ENCODE measurements around the gene AHSA1. TPM values are rescaled to one million over a fixed set of nuclear protein-coding genes. Genes with fewer than 3 reads are reported as not detected.

The AHSA1 gene
- total and polyA plus RNA-seq, 2 experiments from 2014 or later: 126 to 127 TPM

- H3K4me3 ChIP-seq: no peak overlapping the region
- no peaks in the 10 kb centered on the region for H3K79me2 ChIP-seq
- H3K9me2 ChIP-seq (replicated peaks; ENCODE audit: insufficient read depth): no peaks in the 10 kb centered on the region
- H4K20me1 ChIP-seq (ENCODE audit: insufficient read depth, poor library complexity, severe bottlenecking): no peaks in the 10 kb centered on the region
- H3K27me3 ChIP-seq: no peaks in the 10 kb centered on the region
- H3K4me1 ChIP-seq (ENCODE audit: insufficient read depth): no peaks in the 10 kb centered on the region
- H3K9me3 ChIP-seq (ENCODE audit: low read depth): no peaks in the 10 kb centered on the region
- no peak for DNase-seq (ENCODE audit: low spot score)
- H2AFZ ChIP-seq: no peak overlapping the region
- 89% methylated on average over 7 of the region's 7 CpGs for WGBS (ENCODE audit: low lambda C conversion rate, missing lambda C conversion rate)
- H3K27ac ChIP-seq: no peak overlapping the region
- no peaks in the 10 kb centered on the region for H3K36me3 ChIP-seq (replicated peaks; ENCODE audit: insufficient read depth, low read depth)
- TF ChIP-seq, protein P1, sequence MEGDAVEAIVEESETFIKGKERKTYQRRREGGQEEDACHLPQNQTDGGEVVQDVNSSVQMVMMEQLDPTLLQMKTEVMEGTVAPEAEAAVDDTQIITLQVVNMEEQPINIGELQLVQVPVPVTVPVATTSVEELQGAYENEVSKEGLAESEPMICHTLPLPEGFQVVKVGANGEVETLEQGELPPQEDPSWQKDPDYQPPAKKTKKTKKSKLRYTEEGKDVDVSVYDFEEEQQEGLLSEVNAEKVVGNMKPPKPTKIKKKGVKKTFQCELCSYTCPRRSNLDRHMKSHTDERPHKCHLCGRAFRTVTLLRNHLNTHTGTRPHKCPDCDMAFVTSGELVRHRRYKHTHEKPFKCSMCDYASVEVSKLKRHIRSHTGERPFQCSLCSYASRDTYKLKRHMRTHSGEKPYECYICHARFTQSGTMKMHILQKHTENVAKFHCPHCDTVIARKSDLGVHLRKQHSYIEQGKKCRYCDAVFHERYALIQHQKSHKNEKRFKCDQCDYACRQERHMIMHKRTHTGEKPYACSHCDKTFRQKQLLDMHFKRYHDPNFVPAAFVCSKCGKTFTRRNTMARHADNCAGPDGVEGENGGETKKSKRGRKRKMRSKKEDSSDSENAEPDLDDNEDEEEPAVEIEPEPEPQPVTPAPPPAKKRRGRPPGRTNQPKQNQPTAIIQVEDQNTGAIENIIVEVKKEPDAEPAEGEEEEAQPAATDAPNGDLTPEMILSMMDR (IDR thresholded peaks at IDR 0.05; ENCODE audit: poor library complexity): no peak
- TF ChIP-seq EZH2 (IDR thresholded peaks at IDR 0.05; ENCODE audit: borderline replicate concordance): no peak
- TF ChIP-seq EZH2phosphoT487 (IDR thresholded peaks at IDR 0.05; ENCODE audit: low read depth, severe bottlenecking, unreplicated experiment): no peak
- H3K4me2 ChIP-seq: no peak overlapping the region
These were observed 28.2 kb downstream of the AHSA1 start for GRCh38 chr14:77485901-77486678.

GRCh38 chr14:77488558-77488957 is 30.7 kb downstream of the AHSA1 start:
- H3K36me3 ChIP-seq (replicated peaks; ENCODE audit: insufficient read depth, low read depth): no peaks in the 10 kb centered on the region
- DNase-seq (ENCODE audit: low spot score): no peak
- no peaks in the 10 kb centered on the region for H3K9me2 ChIP-seq (replicated peaks; ENCODE audit: insufficient read depth)
- TF ChIP-seq EZH2 (IDR thresholded peaks at IDR 0.05; ENCODE audit: borderline replicate concordance) (no peak), EZH2phosphoT487 (IDR thresholded peaks at IDR 0.05; ENCODE audit: low read depth, severe bottlenecking, unreplicated experiment) (no peak)
- TF ChIP-seq, protein P1 (IDR thresholded peaks at IDR 0.05; ENCODE audit: poor library complexity): no peak
- no peaks in the 10 kb centered on the region for H3K27me3 ChIP-seq
- H2AFZ ChIP-seq: no peak overlapping the region
- no peaks in the 10 kb centered on the region for H3K9me3 ChIP-seq (ENCODE audit: low read depth)
- no peaks in the 10 kb centered on the region for H4K20me1 ChIP-seq (ENCODE audit: insufficient read depth, poor library complexity, severe bottlenecking)
- H3K4me3 ChIP-seq: no peak overlapping the region
- H3K4me1 ChIP-seq (ENCODE audit: insufficient read depth): no peaks in the 10 kb centered on the region
- H3K79me2 ChIP-seq: no peaks in the 10 kb centered on the region
- no peak overlapping the region for H3K27ac ChIP-seq
- H3K4me2 ChIP-seq: no peak overlapping the region
- WGBS (ENCODE audit: low lambda C conversion rate, missing lambda C conversion rate): 87% methylated on average over 7 of the region's 7 CpGs

DNA sequence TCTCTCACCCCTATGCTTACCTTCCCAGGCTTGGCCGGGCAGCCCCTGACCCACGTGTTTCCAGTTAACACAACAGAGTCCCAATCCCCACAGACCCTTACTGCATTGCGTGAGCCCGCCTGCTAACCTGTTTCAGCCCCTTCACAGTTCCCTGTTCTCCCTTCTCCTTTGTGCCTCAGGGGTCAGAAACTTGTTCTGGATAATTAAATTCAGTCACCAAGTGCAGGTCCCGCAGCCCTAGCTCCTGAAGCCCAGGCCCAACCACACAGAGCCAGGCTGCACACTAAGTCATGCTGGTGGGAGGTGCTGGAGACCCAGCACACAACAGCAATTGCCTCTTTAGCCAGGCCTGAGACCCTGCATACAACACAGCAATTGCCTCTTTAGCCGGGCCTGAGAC is 31.1 kb downstream of the AHSA1 start:
- Histone ChIP-seq H3K27ac (no peak overlapping the region), H4K20me1 (ENCODE audit: insufficient read depth, poor library complexity, severe bottlenecking) (no peaks in the 10 kb centered on the region), H3K4me3 (no peak overlapping the region), H3K9me2 (replicated peaks; ENCODE audit: insufficient read depth) (no peaks in the 10 kb centered on the region), H2AFZ (no peak overlapping the region), H3K36me3 (replicated peaks; ENCODE audit: insufficient read depth, low read depth) (no peaks in the 10 kb centered on the region), H3K79me2 (no peaks in the 10 kb centered on the region), H3K4me2 (no peak overlapping the region), H3K9me3 (ENCODE audit: low read depth) (no peaks in the 10 kb centered on the region), H3K27me3 (no peaks in the 10 kb centered on the region), H3K4me1 (ENCODE audit: insufficient read depth) (no peaks in the 10 kb centered on the region)
- no peak for TF ChIP-seq EZH2 (IDR thresholded peaks at IDR 0.05; ENCODE audit: borderline replicate concordance)
- TF ChIP-seq, protein P1 (IDR thresholded peaks at IDR 0.05; ENCODE audit: poor library complexity): no peak
- no peak for TF ChIP-seq EZH2phosphoT487 (IDR thresholded peaks at IDR 0.05; ENCODE audit: low read depth, severe bottlenecking, unreplicated experiment)
- no peak for DNase-seq (ENCODE audit: low spot score)
- WGBS (ENCODE audit: low lambda C conversion rate, missing lambda C conversion rate): 78% methylated on average over 6 of the region's 6 CpGs
